ENCODE measurements around the gene SLC13A2.

Gene SLC13A2

GRCh38 chr17:28530926-28531325, 57.5 kb downstream of the SLC13A2 start:
- TF ChIP-seq ZNF274 (IDR thresholded peaks at IDR 0.05; ENCODE audit: low read depth, low read length) (no peak), YY1 (IDR thresholded peaks at IDR 0.05; ENCODE audit: insufficient read depth, insufficient read length) (no peak), SUZ12 (IDR thresholded peaks at IDR 0.05; ENCODE audit: extremely low read depth, insufficient read depth, insufficient read length) (no peak)
- Histone ChIP-seq H3K36me3 (ENCODE audit: insufficient read depth, insufficient read length, low read length) (no peaks in the 10 kb centered on the region), H3K9me3 (ENCODE audit: insufficient read depth, low read length) (no peaks in the 10 kb centered on the region), H3K4me3 (ENCODE audit: insufficient read length, low read depth) (no peak overlapping the region), H3K27me3 (ENCODE audit: insufficient read depth, insufficient read length) (no peaks in the 10 kb centered on the region), H3K4me1 (ENCODE audit: insufficient read depth, insufficient read length) (no peaks in the 10 kb centered on the region), H3K9ac (ENCODE audit: insufficient read length, low read depth) (no peak overlapping the region)
- DNase-seq (ENCODE audit: low read depth, low spot score), result no peak

DNA sequence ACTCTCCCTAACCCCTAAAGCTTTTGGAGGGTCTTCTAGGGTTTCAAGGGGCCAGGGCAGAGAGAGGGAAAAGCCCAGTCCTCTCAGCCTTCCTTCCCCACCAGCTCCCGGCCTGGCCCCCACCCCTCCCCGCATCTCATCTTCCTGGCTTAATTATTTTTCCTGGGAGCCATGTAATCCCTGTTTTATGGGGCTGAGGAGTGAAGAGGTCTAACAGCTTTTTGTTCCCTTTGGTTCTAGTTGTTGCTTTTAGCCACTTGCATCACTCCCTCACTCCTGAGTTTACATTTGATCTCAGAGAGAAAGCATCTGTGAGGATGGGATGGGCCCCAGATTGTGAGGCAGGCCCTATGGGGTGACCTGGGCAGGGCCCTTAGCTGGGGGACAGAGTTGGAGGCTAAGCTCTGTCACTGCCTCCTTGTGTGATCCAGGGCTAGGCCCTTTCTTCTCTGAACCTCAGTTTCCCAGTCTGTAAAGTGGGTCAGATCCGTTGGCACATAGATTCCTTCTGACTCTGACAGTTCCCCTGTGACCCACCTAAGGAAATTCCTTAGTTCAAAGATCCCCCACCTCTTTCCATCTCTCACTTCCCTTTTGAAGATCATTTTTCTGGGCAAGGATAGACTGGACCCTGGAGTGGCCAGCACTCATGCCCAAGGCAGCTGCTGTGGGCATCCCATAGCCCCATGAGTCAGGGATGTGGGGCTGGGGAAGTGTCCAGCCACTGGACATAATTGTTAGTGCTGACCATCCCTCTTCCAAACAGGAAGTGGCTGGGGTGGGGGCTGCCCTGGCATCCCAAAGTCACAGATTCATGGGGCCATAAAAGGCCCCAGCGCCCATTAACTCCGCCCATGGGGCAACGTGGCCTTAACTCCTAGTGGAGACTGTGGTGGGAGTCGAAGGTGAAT, 58.9 kb downstream of the SLC13A2 start:
- Histone ChIP-seq H3K4me3 (ENCODE audit: insufficient read length, low read depth) (no peak overlapping the region), H3K9me3 (ENCODE audit: insufficient read depth, low read length) (no peaks in the 10 kb centered on the region), H3K4me1 (ENCODE audit: insufficient read depth, insufficient read length) (no peaks in the 10 kb centered on the region), H3K9ac (ENCODE audit: insufficient read length, low read depth) (no peak overlapping the region), H3K36me3 (ENCODE audit: insufficient read depth, insufficient read length, low read length) (no peaks in the 10 kb centered on the region), H3K27me3 (ENCODE audit: insufficient read depth, insufficient read length) (no peaks in the 10 kb centered on the region)
- DNase-seq (ENCODE audit: low read depth, low spot score), result no peak
- TF ChIP-seq YY1 (IDR thresholded peaks at IDR 0.05; ENCODE audit: insufficient read depth, insufficient read length) (no peak), SUZ12 (IDR thresholded peaks at IDR 0.05; ENCODE audit: extremely low read depth, insufficient read depth, insufficient read length) (no peak), ZNF274 (IDR thresholded peaks at IDR 0.05; ENCODE audit: low read depth, low read length) (no peak)

DNA sequence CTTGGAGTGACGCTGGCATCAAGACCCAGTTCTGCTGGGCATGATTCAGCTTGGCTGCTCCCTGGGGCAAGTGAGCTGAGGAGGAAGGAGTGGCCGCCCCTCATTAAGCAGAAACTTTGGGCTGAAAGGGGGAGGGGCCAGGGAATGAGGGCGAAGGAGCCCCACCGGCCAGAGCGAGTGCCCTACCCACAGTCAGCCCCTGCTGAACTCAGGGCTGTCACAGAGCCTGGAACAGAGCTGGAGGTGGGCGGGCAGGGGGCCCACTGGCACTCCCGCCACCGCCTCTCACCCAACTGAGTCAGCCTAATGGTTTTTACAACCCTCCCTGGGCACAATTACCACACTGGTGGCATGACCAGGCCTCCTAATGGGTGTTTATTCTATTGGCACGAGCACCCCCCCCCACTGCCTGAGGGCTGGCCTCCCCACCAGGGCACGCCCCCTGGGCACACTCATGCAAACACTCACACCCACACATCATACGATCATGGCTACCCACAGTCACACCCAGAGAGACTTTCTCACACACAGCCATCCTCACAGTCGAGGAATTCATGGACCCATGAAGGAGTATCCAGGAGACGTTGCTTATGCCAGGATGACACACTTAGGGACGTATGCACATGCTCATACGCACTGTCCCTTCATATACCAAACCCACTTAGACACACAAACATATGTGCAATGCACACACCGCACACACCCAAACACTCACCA, 59.8 kb downstream of the SLC13A2 start:
- no peak overlapping the region for H3K4me3 ChIP-seq (ENCODE audit: insufficient read length, low read depth)
- H3K4me1 ChIP-seq (ENCODE audit: insufficient read depth, insufficient read length), result no peaks in the 10 kb centered on the region
- no peaks in the 10 kb centered on the region for H3K9me3 ChIP-seq (ENCODE audit: insufficient read depth, low read length)
- H3K36me3 ChIP-seq (ENCODE audit: insufficient read depth, insufficient read length, low read length), result no peaks in the 10 kb centered on the region
- no peak overlapping the region for H3K9ac ChIP-seq (ENCODE audit: insufficient read length, low read depth)
- no peak for DNase-seq (ENCODE audit: low read depth, low spot score)
- no peaks in the 10 kb centered on the region for H3K27me3 ChIP-seq (ENCODE audit: insufficient read depth, insufficient read length)
- TF ChIP-seq SUZ12 (IDR thresholded peaks at IDR 0.05; ENCODE audit: extremely low read depth, insufficient read depth, insufficient read length) (no peak), ZNF274 (IDR thresholded peaks at IDR 0.05; ENCODE audit: low read depth, low read length) (no peak)

DNA sequence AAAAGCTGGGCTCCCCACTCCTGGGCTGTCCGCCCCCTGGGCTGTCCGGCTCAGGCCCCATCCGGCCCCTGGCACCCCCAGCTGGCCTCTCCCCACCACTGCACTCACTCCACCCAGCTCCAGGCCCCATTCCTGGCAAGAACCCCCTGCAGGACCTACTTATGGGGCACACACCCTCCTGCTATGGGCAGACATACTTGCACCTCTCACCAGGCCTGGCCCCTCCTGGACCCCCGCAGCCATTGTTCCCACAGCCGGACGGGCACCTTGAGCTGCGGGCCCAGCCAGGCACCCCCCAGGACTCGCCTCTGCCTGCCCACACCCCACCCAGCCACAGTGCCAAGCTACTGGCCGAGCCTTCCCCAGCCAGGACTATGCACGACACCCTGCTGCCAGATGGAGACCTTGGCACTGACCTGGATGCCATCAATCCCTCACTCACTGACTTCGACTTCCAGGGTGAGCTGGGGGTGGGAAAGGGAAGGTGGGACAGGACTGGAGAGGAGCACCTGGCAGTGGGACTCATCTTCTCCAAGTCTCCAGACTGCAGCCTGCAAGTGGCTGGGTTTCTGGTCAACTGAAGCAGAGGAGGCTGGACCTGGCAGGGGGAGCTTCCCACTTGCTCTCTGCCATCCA, 61.4 kb downstream of the SLC13A2 start:
- no peaks in the 10 kb centered on the region for H3K36me3 ChIP-seq (ENCODE audit: insufficient read depth, insufficient read length, low read length)
- no peak for DNase-seq (ENCODE audit: low read depth, low spot score)
- H3K9me3 ChIP-seq (ENCODE audit: insufficient read depth, low read length), result no peaks in the 10 kb centered on the region
- no peaks in the 10 kb centered on the region for H3K27me3 ChIP-seq (ENCODE audit: insufficient read depth, insufficient read length)
- H3K9ac ChIP-seq (ENCODE audit: insufficient read length, low read depth), result no peak overlapping the region
- no peak overlapping the region for H3K4me3 ChIP-seq (ENCODE audit: insufficient read length, low read depth)
- H3K4me1 ChIP-seq (ENCODE audit: insufficient read depth, insufficient read length), result no peaks in the 10 kb centered on the region
- TF ChIP-seq YY1 (IDR thresholded peaks at IDR 0.05; ENCODE audit: insufficient read depth, insufficient read length), result no peak
- no peak for TF ChIP-seq ZNF274 (IDR thresholded peaks at IDR 0.05; ENCODE audit: low read depth, low read length)
- TF ChIP-seq SUZ12 (IDR thresholded peaks at IDR 0.05; ENCODE audit: extremely low read depth, insufficient read depth, insufficient read length), result no peak

- TF ChIP-seq ZNF274 (IDR thresholded peaks at IDR 0.05; ENCODE audit: low read depth, low read length) (no peak), YY1 (IDR thresholded peaks at IDR 0.05; ENCODE audit: insufficient read depth, insufficient read length) (no peak), SUZ12 (IDR thresholded peaks at IDR 0.05; ENCODE audit: extremely low read depth, insufficient read depth, insufficient read length) (no peak)
- H3K36me3 ChIP-seq (ENCODE audit: insufficient read depth, insufficient read length, low read length), result no peaks in the 10 kb centered on the region
- H3K27me3 ChIP-seq (ENCODE audit: insufficient read depth, insufficient read length), result no peaks in the 10 kb centered on the region
- no peak for DNase-seq (ENCODE audit: low read depth, low spot score)
- H3K4me3 ChIP-seq (ENCODE audit: insufficient read length, low read depth), result no peak overlapping the region
- no peaks in the 10 kb centered on the region for H3K9me3 ChIP-seq (ENCODE audit: insufficient read depth, low read length)
- H3K4me1 ChIP-seq (ENCODE audit: insufficient read depth, insufficient read length), result no peaks in the 10 kb centered on the region
- no peak overlapping the region for H3K9ac ChIP-seq (ENCODE audit: insufficient read length, low read depth)
Measured at GRCh38 chr17:28536532-28537218, 63.2 kb downstream of the SLC13A2 start.

GRCh38 chr17:28537219-28537610, 63.8 kb downstream of the SLC13A2 start:
- Histone ChIP-seq H3K4me1 (ENCODE audit: insufficient read depth, insufficient read length) (no peaks in the 10 kb centered on the region), H3K27me3 (ENCODE audit: insufficient read depth, insufficient read length) (no peaks in the 10 kb centered on the region), H3K9ac (ENCODE audit: insufficient read length, low read depth) (no peak overlapping the region), H3K9me3 (ENCODE audit: insufficient read depth, low read length) (no peaks in the 10 kb centered on the region), H3K36me3 (ENCODE audit: insufficient read depth, insufficient read length, low read length) (no peaks in the 10 kb centered on the region), H3K4me3 (ENCODE audit: insufficient read length, low read depth) (no peak overlapping the region)
- TF ChIP-seq SUZ12 (IDR thresholded peaks at IDR 0.05; ENCODE audit: extremely low read depth, insufficient read depth, insufficient read length) (no peak), ZNF274 (IDR thresholded peaks at IDR 0.05; ENCODE audit: low read depth, low read length) (no peak), YY1 (IDR thresholded peaks at IDR 0.05; ENCODE audit: insufficient read depth, insufficient read length) (no peak)
- no peak for DNase-seq (ENCODE audit: low read depth, low spot score)
